GM23338 (cell line): ENCODE results near the gene WWOX. TPM values are rescaled to one million over a fixed set of nuclear protein-coding genes. Genes with fewer than 3 reads are reported as not detected.

ENCODE experiments used
- ATAC-seq: fragments of 200-7000 bp; cut with Tn5 transposase; 3 replicates; pipeline ENCODE4 v1.9.1; 2020
- DNase-seq: peaks from one replicate; pipeline ENCODE4 v3.0.0-alpha.2; 2015; ENCODE audit warnings: low spot score
- H2AFZ ChIP-seq: fragments of 200-600 bp; sonication (generic); 2 replicates; pipeline ENCODE4 v1.8.0; 2016; ENCODE audit warnings: antibody characterized with exemption, mild to moderate bottlenecking, moderate library complexity
- H3F3A ChIP-seq: fragments of 200-600 bp; sonication (generic); replicated peaks from 2 replicates; pipeline ENCODE4 v1.8.0; 2017; ENCODE audit warnings: antibody characterized with exemption, mixed run types, low read depth
- H3K27ac ChIP-seq: fragments of 200-600 bp; sonication (generic); 2 replicates; pipeline ENCODE4 v1.6.1; 2016; ENCODE audit warnings: low read depth
- H3K27me3 ChIP-seq: fragments of 200-600 bp; sonication (generic); 2 replicates; pipeline ENCODE4 v1.8.0; 2016; ENCODE audit warnings: mild to moderate bottlenecking, mixed run types, moderate library complexity; ENCODE audit not compliant: insufficient read depth
- H3K36me3 ChIP-seq: fragments of 200-600 bp; sonication (generic); 2 replicates; pipeline ENCODE4 v1.8.0; 2016; ENCODE audit warnings: mild to moderate bottlenecking; ENCODE audit not compliant: insufficient read depth
- H3K4me1 ChIP-seq: fragments of 200-600 bp; sonication (generic); 2 replicates; pipeline ENCODE4 v1.8.0; 2016; ENCODE audit warnings: mild to moderate bottlenecking, moderate library complexity; ENCODE audit not compliant: insufficient read depth
- H3K4me2 ChIP-seq: fragments of 200-600 bp; sonication (generic); 2 replicates; pipeline ENCODE4 v1.7.1; 2017; ENCODE audit warnings: mixed run types
- H3K4me3 ChIP-seq: fragments of 200-600 bp; sonication (generic); 2 replicates; pipeline ENCODE4 v1.6.1; 2016; ENCODE audit warnings: mixed run types
- H3K79me2 ChIP-seq: fragments of 200-600 bp; sonication (generic); replicated peaks from 2 replicates; pipeline ENCODE4 v1.8.0; 2017; ENCODE audit warnings: mild to moderate bottlenecking; ENCODE audit not compliant: insufficient read depth
- H3K9me2 ChIP-seq: fragments of 200-600 bp; sonication (generic); 2 replicates; pipeline ENCODE4 v1.8.0; 2017; ENCODE audit not compliant: insufficient read depth
- H4K20me1 ChIP-seq: fragments of 200-600 bp; sonication (generic); replicated peaks from 2 replicates; pipeline ENCODE4 v1.8.0; 2017; ENCODE audit warnings: mild to moderate bottlenecking; ENCODE audit not compliant: insufficient read depth
- H3K27ac Mint-ChIP-seq: 2 replicates; pipeline ENCODE4 v1.8.0; 2020; ENCODE audit warnings: inconsistent platforms, mild to moderate bottlenecking, moderate library complexity, mixed read lengths
- H3K27me3 Mint-ChIP-seq: 3 replicates; pipeline ENCODE4 v1.8.0; 2022; ENCODE audit warnings: low read depth, mild to moderate bottlenecking, moderate library complexity, mixed read lengths, inconsistent platforms; ENCODE audit not compliant: insufficient read depth, poor library complexity
- H3K36me3 Mint-ChIP-seq: 3 replicates; pipeline ENCODE4 v1.8.0; 2021; ENCODE audit warnings: low read depth, mild to moderate bottlenecking, inconsistent platforms, moderate library complexity, mixed read lengths
- H3K4me1 Mint-ChIP-seq: 3 replicates; pipeline ENCODE4 v1.8.0; 2020; ENCODE audit warnings: mild to moderate bottlenecking, inconsistent platforms, mixed read lengths
- H3K4me3 Mint-ChIP-seq: 3 replicates; pipeline ENCODE4 v1.8.0; 2021; ENCODE audit warnings: moderate library complexity, mild to moderate bottlenecking, inconsistent platforms, mixed read lengths
- H3K9me3 Mint-ChIP-seq: 3 replicates; pipeline ENCODE4 v1.8.0; 2020; ENCODE audit warnings: moderate library complexity, mild to moderate bottlenecking, inconsistent platforms, mixed read lengths
- CREB1 ChIP-seq: fragments of 250-450 bp; sonication (Bioruptor Pico); IDR thresholded peaks from 2 replicates; pipeline ENCODE4 v1.5.0; 2020; ENCODE audit warnings: low read depth, mild to moderate bottlenecking, moderate library complexity
- EZH2 ChIP-seq: fragments of 200-600 bp; sonication (generic); IDR thresholded peaks from one replicate; pipeline ENCODE4 v1.8.0; 2017; ENCODE audit warnings: antibody characterized with exemption, mild to moderate bottlenecking, low read depth; ENCODE audit not compliant: unreplicated experiment
- EZH2phosphoT487 ChIP-seq: fragments of 200-600 bp; sonication (generic); IDR thresholded peaks from one replicate; pipeline ENCODE4 v1.8.1; 2018; ENCODE audit warnings: antibody characterized with exemption; ENCODE audit not compliant: unreplicated experiment
- JUNB ChIP-seq: IDR thresholded peaks from one replicate; pipeline ENCODE4 v1.6.1; 2016; ENCODE audit warnings: antibody characterized with exemption; ENCODE audit not compliant: unreplicated experiment
- POLR2AphosphoS5 ChIP-seq: IDR thresholded peaks from 2 replicates; pipeline ENCODE4 v1.6.1; 2016; ENCODE audit warnings: antibody characterized with exemption, low read depth
- REST ChIP-seq: IDR thresholded peaks from one replicate; pipeline ENCODE4 v1.6.1; 2018; ENCODE audit warnings: antibody characterized with exemption; ENCODE audit not compliant: unreplicated experiment
- ZNF114 ChIP-seq: fragments of 250-450 bp; sonication (Bioruptor Pico); IDR thresholded peaks from 2 replicates; pipeline ENCODE4 v1.5.0; 2020; ENCODE audit warnings: mild to moderate bottlenecking, moderate library complexity
- ZNF331 ChIP-seq: fragments of 250-450 bp; sonication (Bioruptor Pico); IDR thresholded peaks from 2 replicates; pipeline ENCODE4 v1.5.0; 2020; ENCODE audit warnings: low read depth, mild to moderate bottlenecking, moderate library complexity
- ZNF462 ChIP-seq: fragments of 250-450 bp; sonication (Bioruptor Pico); IDR thresholded peaks from 2 replicates; pipeline ENCODE4 v1.5.0; 2020; ENCODE audit warnings: mild to moderate bottlenecking, moderate library complexity
- polyA plus RNA-seq: library from polyadenylated mRNA; unstranded; fragments of >200 nt; fragmentation: Nextera tagmentation; extraction: Ambion mirVana; gene quantifications from 2 replicates; pipeline ENCODE4 v1.2.1, GENCODE V29; 2016
- total RNA-seq: library from RNA; depleted of rRNA; stranded (reverse); fragments of >200 nt; shearing (Covaris generic); gene quantifications from 2 replicates; pipeline ENCODE4 v1.2.3, GENCODE V29; 2014
- TF ChIP-seq, protein P1 (sequence below), 2 experiments: fragments of 200-600 bp in 1 of 2; sonication (generic) in 1 of 2; conservative IDR thresholded peaks; 2 replicates each; pipeline versions ENCODE4 v1.5.1 to v1.6.1; 2016 to 2017; ENCODE audit warnings: antibody characterized with exemption in 2 of 2, low read depth in 2 of 2, mild to moderate bottlenecking in 2 of 2, moderate library complexity in 1 of 2
- TF ChIP-seq, protein P2 (sequence below): IDR thresholded peaks from 2 replicates; pipeline ENCODE4 v1.6.1; 2016; ENCODE audit warnings: antibody characterized with exemption

Gene WWOX
- total and polyA plus RNA-seq, 2 experiments from 2014 or later = 10.0 to 19.3 TPM

GRCh38 chr16:78133919-78134318 lies 34.5 kb downstream of the WWOX start:
- no peak overlapping the region for H3K4me3 ChIP-seq
- DNase-seq (no peak), ATAC-seq (no peak)
- TF ChIP-seq JUNB (no peak), ZNF114 (CRISPR knock-in tag) (no peak), CREB1 (no peak), ZNF462 (CRISPR knock-in tag) (no peak), ZNF331 (CRISPR knock-in tag) (no peak), EZH2phosphoT487 (no peak), EZH2 (no peak), REST (no peak), POLR2AphosphoS5 (no peak)
- TF ChIP-seq, protein P1, sequence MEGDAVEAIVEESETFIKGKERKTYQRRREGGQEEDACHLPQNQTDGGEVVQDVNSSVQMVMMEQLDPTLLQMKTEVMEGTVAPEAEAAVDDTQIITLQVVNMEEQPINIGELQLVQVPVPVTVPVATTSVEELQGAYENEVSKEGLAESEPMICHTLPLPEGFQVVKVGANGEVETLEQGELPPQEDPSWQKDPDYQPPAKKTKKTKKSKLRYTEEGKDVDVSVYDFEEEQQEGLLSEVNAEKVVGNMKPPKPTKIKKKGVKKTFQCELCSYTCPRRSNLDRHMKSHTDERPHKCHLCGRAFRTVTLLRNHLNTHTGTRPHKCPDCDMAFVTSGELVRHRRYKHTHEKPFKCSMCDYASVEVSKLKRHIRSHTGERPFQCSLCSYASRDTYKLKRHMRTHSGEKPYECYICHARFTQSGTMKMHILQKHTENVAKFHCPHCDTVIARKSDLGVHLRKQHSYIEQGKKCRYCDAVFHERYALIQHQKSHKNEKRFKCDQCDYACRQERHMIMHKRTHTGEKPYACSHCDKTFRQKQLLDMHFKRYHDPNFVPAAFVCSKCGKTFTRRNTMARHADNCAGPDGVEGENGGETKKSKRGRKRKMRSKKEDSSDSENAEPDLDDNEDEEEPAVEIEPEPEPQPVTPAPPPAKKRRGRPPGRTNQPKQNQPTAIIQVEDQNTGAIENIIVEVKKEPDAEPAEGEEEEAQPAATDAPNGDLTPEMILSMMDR (conservative IDR thresholded peaks at IDR 0.05; ENCODE audit: low read depth in 2 of 2) = no peak
- TF ChIP-seq, protein P2, sequence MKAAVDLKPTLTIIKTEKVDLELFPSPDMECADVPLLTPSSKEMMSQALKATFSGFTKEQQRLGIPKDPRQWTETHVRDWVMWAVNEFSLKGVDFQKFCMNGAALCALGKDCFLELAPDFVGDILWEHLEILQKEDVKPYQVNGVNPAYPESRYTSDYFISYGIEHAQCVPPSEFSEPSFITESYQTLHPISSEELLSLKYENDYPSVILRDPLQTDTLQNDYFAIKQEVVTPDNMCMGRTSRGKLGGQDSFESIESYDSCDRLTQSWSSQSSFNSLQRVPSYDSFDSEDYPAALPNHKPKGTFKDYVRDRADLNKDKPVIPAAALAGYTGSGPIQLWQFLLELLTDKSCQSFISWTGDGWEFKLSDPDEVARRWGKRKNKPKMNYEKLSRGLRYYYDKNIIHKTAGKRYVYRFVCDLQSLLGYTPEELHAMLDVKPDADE = no peak
- Mint-ChIP-seq H3K36me3 (no peaks in the 10 kb centered on the region), H3K27ac (no peak overlapping the region), H3K4me1 (no peaks in the 10 kb centered on the region), H3K9me3 (no peaks in the 10 kb centered on the region), H3K4me3 (no peak overlapping the region), H3K27me3 (no peaks in the 10 kb centered on the region)
- no peak overlapping the region for H3K4me2 ChIP-seq
- H3K9me2 ChIP-seq = no peaks in the 10 kb centered on the region
- H3K27ac ChIP-seq = no peak overlapping the region
- H3K4me1 ChIP-seq = no peaks in the 10 kb centered on the region
- no peaks in the 10 kb centered on the region for H3K79me2 ChIP-seq
- no peaks in the 10 kb centered on the region for H3F3A ChIP-seq
- no peaks in the 10 kb centered on the region for H3K27me3 ChIP-seq
- no peaks in the 10 kb centered on the region for H4K20me1 ChIP-seq
- H3K36me3 ChIP-seq = no peaks in the 10 kb centered on the region
- no peak overlapping the region for H2AFZ ChIP-seq
